ENCODE data around the gene CTSE.
A peak's percentile ranks its signal among the peaks of the same experiment; 100 is the strongest.

Gene CTSE

GRCh38 chr1:205986292-205986691 lies 37.4 kb downstream of the CTSE start:
- peak; percentile 24 for TF ChIP-seq CTCF (IDR thresholded peaks at IDR 0.05; ENCODE audit: low read depth, low read length, missing control alignments)
- DNase-seq (ENCODE audit: low read depth): no peak
- no peak overlapping the region for H3K4me3 ChIP-seq (ENCODE audit: low read depth, low read length)

DNA sequence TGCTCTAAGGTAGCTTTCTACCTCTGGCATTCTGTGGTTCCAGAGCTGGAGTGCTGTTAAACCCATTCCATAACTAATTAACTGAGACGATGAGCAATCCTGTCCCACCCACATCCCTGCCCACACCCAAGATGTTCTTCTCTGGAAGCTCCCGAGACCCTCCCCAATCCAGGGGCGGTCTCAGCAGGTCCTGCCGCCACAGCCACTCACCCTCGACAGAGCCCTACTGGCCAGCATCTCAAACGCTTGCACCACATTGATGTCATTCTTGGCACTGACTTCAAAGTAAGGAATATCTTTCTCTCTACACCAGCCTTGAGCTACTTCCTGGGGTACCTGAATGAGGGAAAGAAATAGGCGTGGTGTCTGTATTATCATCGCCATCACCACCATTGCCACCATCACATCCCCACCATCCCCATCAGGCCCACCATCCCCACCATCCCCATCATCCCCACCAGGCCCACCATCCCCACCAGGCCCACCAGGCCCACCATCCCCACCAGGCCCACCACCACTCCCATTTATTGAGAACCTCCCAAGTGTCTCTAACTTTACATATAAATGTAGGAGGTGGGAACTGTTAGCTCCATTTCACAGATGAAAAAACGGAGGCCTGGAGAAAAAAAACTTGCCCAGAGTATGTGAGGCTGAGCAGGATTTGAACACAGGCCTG lies 38.2 kb downstream of the CTSE start:
- no peak for DNase-seq (ENCODE audit: low read depth)
- H3K4me3 ChIP-seq (ENCODE audit: low read depth, low read length): no peak overlapping the region
- no peak for TF ChIP-seq CTCF (IDR thresholded peaks at IDR 0.05; ENCODE audit: low read depth, low read length, missing control alignments)

- H3K4me3 ChIP-seq (ENCODE audit: low read depth, low read length): no peak overlapping the region
- TF ChIP-seq CTCF (IDR thresholded peaks at IDR 0.05; ENCODE audit: low read depth, low read length, missing control alignments): peak; percentile 99
- DNase-seq (ENCODE audit: low read depth): no peak
Observed at GRCh38 chr1:205983925-205984725, 39.6 kb downstream of the CTSE start.

- no peak for TF ChIP-seq CTCF (IDR thresholded peaks at IDR 0.05; ENCODE audit: low read depth, low read length, missing control alignments)
Observed at GRCh38 chr1:205981257-205981656, 42.4 kb downstream of the CTSE start.

GRCh38 chr1:205980237-205980870 lies 43.3 kb downstream of the CTSE start:
- no peak for DNase-seq (ENCODE audit: low read depth)
- TF ChIP-seq CTCF (IDR thresholded peaks at IDR 0.05; ENCODE audit: low read depth, low read length, missing control alignments): no peak
- H3K4me3 ChIP-seq (ENCODE audit: low read depth, low read length): no peak overlapping the region

More at GRCh38 chr1:205981257-205981656, 42.4 kb downstream of the CTSE start:
- H3K4me3 ChIP-seq (ENCODE audit: low read depth, low read length): no peak overlapping the region
- no peak for DNase-seq (ENCODE audit: low read depth)

GRCh38 chr1:205979301-205979700 lies 44.4 kb downstream of the CTSE start:
- no peak for TF ChIP-seq CTCF (IDR thresholded peaks at IDR 0.05; ENCODE audit: low read depth, low read length, missing control alignments)
- no peak for DNase-seq (ENCODE audit: low read depth)

More at GRCh38 chr1:205979301-205979700, 44.4 kb downstream of the CTSE start:
- no peak overlapping the region for H3K4me3 ChIP-seq (ENCODE audit: low read depth, low read length)

All from GM12864 (cell line).